Measurements from ENCODE around the gene TMEM52. TPM values are rescaled to one million over a fixed set of nuclear protein-coding genes. Genes with fewer than 3 reads are reported as not detected.

Gene TMEM52
- total RNA-seq, 2 donors from 2014 or later, result 0.64 to 1.5 TPM

DNA sequence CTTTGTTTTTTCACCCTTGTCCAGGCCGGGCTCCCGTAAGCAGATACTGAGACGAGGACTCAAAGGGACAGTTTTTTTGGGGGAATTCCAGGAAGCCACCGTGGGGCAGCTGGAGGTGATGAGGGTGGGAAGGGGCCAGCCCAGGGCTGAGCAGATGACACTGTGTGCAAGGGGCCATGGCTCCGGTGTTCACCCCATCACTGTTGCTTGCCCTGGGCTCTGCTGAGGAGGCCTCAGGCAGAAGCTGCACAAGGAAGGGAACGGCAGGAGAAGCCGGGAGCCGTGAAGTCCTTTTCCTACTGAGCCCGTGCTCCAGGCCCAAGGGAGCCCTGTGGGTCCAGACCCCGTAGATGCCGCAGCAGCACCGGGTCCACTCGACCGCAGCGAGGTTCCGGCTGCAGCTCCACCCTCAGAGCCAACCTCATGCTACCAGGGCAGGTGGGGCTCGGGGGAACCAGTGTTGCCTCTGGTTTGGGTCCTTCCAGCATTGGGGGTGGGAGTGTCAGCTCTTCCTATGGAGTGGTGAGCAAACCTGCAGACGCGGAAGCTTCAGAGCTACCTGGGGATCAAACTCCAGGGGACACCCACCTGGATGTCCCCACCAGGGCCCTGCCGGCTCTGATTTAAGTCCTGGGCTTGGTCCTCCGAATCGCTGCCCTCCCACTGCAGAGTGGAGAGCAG lies 8.3 kb downstream of the TMEM52 start:
- no peak for DNase-seq (ENCODE audit: low spot score in 2 of 2)
- no peak for ATAC-seq
- no peaks in the 10 kb centered on the region for H3K9me3 Mint-ChIP-seq
- H3K27ac Mint-ChIP-seq, result peak overlapping the region in 1 of 2 donors; percentile 90
- no peaks in the 10 kb centered on the region for H3K36me3 Mint-ChIP-seq

DNA sequence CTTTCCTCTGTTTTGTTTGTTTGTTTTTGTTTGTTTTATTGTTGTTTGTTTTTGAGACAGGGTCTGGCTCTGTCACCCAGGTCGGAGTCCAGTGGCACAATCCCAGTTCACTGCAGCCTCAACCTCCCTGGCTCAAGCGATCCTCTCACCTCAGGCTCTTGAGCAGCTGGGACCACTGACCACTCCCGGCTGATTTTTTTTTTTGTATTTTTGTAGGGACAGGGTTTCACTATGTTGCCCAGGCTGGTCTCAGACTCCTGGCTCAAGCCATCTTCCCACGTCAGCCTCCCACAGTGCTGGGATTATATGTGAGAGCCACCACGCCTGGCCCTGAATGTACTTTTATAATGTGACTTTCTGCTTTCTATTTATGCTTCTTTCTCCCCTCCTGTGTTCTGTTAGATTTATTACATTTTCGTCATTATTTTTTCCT lies 9.0 kb downstream of the TMEM52 start:
- no peaks in the 10 kb centered on the region for H3K9me3 Mint-ChIP-seq
- H3K27ac Mint-ChIP-seq, result peak overlapping the region; percentile 33 to 90
- DNase-seq (ENCODE audit: low spot score in 2 of 2) (no peak), ATAC-seq (no peak)
- no peaks in the 10 kb centered on the region for H3K36me3 Mint-ChIP-seq

DNA sequence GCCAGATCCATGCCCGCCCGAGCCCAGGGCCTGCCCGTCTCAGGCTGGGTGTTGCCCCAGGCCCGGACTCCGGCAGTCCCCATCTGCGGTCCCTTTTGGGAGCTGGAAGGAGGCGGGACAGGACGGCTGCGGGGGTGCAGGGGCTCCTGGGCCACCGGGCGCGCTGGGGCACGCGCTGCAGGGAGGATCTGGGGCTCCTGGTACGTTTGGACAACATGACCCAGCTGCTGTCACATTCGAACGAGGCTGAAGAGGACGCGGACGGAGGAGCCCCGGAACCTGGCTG lies 10.6 kb downstream of the TMEM52 start:
- no peak for DNase-seq (ENCODE audit: low spot score in 2 of 2)
- peak; percentile 9 to 12 for ATAC-seq

DNA sequence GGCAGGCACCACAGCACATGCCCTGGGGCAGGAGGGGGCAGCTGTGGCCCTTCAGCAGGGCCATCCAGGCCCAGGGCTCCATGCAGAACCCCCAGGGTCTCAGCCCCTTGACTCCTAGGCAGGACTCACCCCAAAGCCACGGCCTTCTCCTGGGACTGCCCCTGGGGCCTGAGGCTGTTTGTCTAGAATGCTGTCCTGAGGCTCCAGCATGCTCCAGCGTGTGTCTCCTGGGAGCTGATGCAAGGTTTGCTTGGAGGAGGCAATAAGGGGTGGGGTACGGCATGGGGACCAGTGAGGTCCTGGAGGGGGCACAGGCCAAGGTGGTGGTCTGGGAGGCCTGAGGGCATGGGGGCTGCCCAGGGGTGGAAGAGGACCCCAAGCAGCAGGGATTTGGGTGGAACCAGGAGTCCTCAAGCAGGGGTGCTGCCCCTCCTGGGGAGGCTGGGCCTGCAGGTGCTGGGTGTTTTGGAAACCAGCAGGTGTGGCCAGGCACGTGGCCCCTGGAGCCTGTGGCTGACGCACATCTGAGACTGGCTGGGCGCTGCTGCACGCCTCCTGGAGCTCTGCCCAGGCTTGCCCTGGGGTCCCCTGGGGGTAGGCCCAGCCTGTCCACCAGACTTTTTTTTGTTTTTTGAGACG lies 11.9 kb downstream of the TMEM52 start:
- no peak for DNase-seq (ENCODE audit: low spot score in 2 of 2)

More for the DNA sequence above, 10.6 kb downstream of the TMEM52 start:
- Mint-ChIP-seq H3K9me3 (no peaks in the 10 kb centered on the region), H3K36me3 (no peaks in the 10 kb centered on the region), H3K27ac (peak overlapping the region in 1 of 2 donors; percentile 81)

DNA sequence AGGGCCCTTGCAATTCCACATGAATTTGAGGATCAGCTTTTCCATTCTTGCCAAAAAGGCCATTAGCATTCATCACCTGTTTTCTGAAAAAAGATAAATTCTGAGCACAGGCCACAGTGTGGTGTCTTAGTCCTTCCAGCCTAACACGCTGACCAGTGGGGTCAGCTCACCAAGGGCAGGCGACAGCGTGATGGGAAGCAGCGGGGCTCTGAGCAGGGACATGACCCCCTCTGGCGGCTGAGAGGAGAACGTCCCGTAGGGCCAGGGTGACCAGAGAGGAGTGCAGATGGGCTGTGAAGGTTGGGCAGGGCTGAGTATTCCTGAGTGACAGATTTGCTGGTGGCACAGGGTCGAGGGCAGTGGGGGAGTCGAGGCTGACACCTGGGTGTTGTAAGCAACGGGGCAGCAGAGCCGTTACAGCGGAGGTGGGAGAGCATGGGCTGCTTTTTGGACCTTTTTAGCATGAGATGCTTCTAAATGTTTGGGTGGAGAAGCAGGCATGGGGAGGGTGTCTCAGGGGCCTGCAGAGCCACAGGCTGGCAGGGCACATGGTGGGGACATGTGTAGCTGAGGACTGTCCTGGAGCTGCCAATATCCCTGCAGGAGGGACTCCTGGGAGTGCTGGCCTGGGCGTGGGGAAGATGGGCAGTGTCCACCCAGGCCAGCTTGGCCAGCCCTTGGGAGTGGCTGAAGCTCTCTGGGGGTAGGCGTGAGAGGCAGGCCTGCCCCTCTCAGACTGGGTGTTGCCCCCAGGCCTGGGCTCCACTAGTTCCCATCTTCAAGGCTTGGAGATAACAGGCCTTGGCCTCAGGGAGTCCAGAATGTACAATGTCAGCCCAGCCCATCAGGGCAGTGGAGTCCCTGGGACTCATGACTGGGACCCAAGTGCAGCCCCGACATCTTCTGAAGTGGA lies 12.6 kb downstream of the TMEM52 start:
- no peaks in the 10 kb centered on the region for H3K9me3 Mint-ChIP-seq
- DNase-seq (ENCODE audit: low spot score in 2 of 2) (peak; percentile 78 to 81), ATAC-seq (peak; percentile 47 to 64)
- H3K27ac Mint-ChIP-seq, result peak overlapping the region in 1 of 2 donors; percentile 10
- H3K36me3 Mint-ChIP-seq, result no peaks in the 10 kb centered on the region

More for the DNA sequence above, 11.9 kb downstream of the TMEM52 start:
- no peak for ATAC-seq
- Mint-ChIP-seq H3K9me3 (no peaks in the 10 kb centered on the region), H3K27ac (peak overlapping the region in 1 of 2 donors; percentile 81), H3K36me3 (no peaks in the 10 kb centered on the region)

DNA sequence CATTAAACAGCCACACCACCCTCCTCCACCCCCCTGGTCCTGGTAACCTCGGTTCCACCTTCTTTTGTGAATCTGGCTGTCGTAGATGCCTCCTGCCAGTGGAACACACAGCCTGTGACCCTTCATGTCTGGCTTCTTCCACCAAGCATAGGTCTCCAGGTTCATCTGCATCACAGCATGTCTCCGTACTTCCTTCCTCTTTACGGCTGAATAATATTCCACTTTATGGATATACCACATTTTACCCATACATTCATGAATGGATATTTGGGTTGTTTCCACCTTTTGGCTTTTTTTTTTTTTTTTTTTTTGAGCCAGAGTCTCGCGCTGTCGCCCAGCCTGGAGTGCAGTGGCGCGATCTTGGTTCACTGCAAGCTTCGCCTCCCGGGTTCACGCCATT lies 15.9 kb downstream of the TMEM52 start:
- DNase-seq (ENCODE audit: low spot score in 2 of 2) (no peak), ATAC-seq (no peak)
- Mint-ChIP-seq H3K9me3 (no peaks in the 10 kb centered on the region), H3K27ac (no peak overlapping the region), H3K36me3 (no peaks in the 10 kb centered on the region)

DNA sequence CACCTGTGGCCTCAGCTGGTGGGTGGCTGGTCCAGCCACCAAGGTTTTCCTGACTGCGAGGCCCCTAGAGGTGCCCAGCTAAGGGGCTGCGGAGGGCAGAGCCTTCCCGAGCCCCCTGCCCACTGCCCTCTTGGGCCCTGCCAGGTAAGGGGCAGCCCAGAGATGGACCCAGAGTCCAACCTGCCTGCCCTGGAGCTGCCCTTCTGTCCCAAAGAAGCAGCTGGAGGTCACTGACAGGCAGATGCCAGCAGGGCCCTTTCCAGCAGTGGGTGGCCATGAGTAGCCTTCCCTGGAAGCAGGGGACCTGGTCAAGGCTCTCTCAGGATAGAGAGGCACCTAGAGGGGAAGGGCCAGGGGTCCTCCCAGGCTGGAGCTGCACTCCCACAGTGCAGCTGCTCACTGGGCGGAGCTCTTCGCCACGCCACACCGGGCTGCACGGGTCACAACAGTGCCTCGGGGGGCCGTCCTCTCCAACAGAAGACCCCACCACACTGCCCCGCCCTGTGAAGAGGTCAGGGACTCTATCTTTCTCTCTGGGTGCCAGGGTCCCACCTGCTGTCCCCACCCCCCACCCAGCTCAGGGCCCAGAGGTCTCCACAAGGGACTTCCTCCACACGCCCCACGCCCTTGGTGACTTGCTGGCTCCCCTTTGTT lies 17.3 kb downstream of the TMEM52 start:
- Mint-ChIP-seq H3K9me3 (no peaks in the 10 kb centered on the region), H3K36me3 (no peaks in the 10 kb centered on the region), H3K27ac (no peak overlapping the region)
- ATAC-seq, result no peak
- no peak for DNase-seq (ENCODE audit: low spot score in 2 of 2)

DNA sequence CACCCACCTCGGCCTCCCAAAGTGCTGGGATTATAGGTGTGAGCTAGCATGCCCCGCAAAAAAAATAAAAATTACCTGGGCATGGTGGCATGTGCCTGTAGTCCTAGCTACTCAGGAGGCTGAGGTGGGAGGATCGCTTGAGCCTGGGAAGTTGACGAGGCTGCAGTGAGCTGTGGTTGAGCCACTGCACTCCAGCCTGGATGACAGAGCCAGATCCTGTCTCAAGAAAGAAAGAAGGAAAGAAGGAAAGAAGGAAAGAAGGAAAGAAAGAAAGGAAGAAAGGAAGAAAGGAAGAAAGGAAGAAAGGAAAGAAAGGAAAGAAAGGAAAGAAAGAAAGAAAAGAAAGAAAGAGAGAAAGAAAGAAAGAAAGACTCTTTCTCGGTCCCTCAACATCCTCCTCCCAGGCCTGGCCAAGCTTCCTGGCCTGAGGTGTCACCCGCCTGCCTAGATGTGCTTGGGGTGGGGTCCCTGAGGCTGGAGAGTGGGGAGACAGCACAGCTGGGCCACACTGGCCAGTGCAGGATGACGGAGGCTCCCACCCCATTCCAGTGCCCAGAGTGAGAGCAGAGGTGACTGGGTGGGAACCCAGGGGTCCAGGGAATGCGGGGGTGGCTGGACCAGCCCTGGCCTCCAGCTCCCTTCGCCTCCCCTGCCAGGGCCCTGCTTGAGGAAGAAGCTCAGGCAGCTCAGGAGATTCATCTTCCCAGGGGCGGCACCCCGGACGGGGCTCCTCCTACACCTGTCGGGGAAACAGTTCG lies 18.0 kb downstream of the TMEM52 start:
- ATAC-seq, result no peak
- DNase-seq (ENCODE audit: low spot score in 2 of 2), result no peak
- Mint-ChIP-seq H3K27ac (peak overlapping the region in 1 of 2 donors; percentile 6), H3K9me3 (no peaks in the 10 kb centered on the region), H3K36me3 (no peaks in the 10 kb centered on the region)

DNA sequence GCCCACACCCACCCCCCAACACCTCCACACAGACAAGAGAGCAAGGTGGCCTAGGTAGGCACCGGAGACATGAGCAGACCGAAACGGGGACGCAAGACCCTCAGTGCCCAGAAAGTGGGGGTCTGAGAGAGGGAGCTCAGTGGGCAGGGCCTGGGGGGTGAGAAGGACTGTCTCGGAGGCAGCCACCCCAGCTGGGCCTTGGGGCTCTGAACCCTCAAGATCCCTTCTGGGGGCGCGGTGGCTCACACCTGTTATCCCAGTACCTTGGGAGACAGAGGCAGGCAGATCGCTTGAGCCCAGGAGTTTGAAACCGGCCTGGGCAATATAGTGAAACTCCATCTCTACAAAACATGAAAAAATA lies 19.1 kb downstream of the TMEM52 start:
- Mint-ChIP-seq H3K36me3 (no peaks in the 10 kb centered on the region), H3K9me3 (no peaks in the 10 kb centered on the region), H3K27ac (no peak overlapping the region)
- DNase-seq (ENCODE audit: low spot score in 2 of 2) (no peak), ATAC-seq (no peak)

DNA sequence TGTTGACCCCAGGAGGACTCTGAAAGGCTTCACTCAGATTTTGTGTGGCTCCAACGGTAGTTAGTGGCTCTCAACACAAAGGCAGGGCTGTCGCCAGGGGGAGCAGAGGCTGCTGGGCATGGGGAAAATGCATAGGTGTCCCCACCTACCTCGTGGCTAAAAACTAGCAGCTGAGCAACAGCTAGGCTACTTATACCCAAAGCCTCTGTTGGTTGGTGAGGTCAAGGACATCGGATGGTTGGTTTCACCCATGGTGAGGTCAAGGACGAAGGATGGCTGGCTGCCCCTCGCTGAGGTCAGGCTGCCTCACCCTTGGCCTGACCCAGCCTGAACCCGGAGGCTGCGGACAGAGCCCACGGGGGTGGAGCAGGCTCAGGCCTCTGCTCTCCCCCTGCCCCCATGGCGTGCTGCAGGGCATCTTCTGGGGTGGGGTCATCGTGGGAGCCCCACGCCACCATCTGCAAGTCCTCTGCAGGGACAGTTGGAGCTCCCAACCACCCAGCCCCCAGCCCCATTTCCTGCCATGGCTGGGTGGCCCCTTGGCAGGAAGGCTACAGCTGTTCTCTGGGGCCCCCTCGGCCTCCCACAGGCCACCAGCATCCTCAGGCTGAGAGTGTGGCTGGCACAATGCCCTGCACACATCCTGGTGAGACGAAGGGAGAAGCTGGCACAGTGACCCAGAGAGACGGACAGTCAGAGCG lies 19.7 kb downstream of the TMEM52 start:
- DNase-seq (ENCODE audit: low spot score in 2 of 2), result no peak
- Mint-ChIP-seq H3K36me3 (no peaks in the 10 kb centered on the region), H3K27ac (no peak overlapping the region), H3K9me3 (no peaks in the 10 kb centered on the region)
- peak in 1 of 2 donors; percentile 59 for ATAC-seq

DNA sequence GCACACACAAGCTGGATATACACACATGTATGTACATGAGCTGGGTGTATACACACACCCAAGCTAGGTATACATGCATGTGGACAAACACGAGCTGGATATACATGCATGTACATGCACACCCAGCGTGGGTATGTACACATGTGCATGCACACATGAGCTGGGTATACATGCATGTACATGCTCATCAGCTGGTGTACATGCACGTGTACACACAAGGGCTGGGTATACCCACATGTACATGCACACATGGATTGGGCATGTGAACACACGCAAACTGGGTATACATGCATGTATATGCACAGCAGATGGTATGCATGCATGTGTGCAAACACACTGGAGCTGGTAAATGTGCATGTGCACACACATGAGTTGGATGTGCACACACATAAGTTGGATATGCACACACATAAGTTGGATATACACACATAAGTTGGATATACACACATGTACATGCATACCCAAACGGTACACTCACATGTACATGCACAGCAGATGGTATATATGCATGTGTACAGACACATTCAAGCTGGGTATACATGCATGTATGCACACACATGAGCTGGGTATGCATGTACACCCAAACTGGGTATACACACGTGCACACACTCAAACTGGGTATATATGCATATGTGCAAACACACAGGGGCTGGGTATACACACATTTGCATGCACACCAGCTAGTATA lies 20.7 kb downstream of the TMEM52 start:
- no peaks in the 10 kb centered on the region for H3K9me3 Mint-ChIP-seq
- no peak for ATAC-seq
- H3K27ac Mint-ChIP-seq, result no peak overlapping the region
- no peak for DNase-seq (ENCODE audit: low spot score in 2 of 2)
- H3K36me3 Mint-ChIP-seq, result no peaks in the 10 kb centered on the region

DNA sequence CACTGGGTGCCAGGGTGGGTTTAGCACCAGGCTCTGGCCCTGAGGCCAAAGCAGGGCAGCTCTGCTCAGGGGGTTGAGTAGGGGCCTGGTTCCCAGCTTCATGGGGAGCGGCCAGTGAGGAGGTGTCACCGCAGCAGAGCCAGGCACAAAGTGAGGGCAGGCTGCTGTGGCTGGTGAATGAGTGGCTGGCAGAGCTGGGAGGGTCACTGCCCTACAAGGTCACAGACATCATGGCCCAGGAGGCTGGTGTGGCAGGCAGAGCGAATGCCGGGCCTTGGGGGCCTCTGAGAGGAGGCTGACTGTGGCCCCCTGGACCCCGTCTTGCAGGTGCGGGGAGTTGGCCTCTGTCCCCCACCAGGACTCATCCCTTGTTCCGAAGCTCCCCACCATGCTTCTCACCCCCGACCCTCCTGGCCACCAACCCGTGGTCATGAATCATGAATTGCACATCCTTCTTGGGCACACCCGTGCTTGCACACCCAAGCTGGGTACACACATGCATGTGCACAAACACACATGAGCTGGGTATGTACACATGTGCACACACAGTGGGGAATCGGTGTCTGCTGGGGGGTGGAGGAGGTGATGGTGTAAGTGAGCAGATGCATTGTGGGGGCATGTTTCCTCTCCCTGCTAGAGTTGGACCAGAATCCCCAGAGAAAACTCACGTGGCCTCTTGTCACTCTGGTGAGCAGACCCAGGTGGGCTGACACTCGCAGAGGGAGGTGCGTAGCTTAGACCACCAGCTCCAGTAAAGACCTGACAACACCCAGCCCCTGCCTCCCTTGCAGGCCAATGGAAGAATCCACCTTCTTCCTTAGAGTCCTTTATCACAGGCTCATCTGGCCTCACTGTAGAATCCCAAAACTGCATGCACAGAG lies 23.4 kb downstream of the TMEM52 start:
- peaks cover 7 to 8% of the 10 kb centered on the region in 2 donors for H3K36me3 Mint-ChIP-seq
- no peak for ATAC-seq
- no peak for DNase-seq (ENCODE audit: low spot score in 2 of 2)
- H3K27ac Mint-ChIP-seq, result no peak overlapping the region
- no peaks in the 10 kb centered on the region for H3K9me3 Mint-ChIP-seq

DNA sequence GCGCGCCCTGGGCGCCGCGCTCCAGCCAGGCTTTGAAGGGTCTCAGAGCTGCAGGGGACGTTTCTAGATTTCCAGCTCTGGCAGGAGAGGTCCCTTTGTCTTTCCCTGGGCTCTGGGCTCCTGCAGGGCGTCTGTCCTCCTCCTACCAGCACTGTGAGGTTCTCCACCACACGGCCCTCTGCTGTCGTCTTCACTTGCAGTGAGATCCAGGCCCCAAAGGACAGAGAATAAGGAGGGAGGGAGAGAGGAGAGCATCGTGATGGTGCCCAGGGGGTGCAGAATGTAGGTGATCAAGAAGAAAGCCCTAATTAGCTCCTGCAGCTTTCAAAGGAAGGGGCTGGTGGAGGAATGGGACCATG lies 24.0 kb downstream of the TMEM52 start:
- H3K9me3 Mint-ChIP-seq, result no peaks in the 10 kb centered on the region
- peaks cover 7 to 8% of the 10 kb centered on the region in 2 donors for H3K36me3 Mint-ChIP-seq
- ATAC-seq (no peak), DNase-seq (ENCODE audit: low spot score in 2 of 2) (no peak)
- H3K27ac Mint-ChIP-seq, result no peak overlapping the region

DNA sequence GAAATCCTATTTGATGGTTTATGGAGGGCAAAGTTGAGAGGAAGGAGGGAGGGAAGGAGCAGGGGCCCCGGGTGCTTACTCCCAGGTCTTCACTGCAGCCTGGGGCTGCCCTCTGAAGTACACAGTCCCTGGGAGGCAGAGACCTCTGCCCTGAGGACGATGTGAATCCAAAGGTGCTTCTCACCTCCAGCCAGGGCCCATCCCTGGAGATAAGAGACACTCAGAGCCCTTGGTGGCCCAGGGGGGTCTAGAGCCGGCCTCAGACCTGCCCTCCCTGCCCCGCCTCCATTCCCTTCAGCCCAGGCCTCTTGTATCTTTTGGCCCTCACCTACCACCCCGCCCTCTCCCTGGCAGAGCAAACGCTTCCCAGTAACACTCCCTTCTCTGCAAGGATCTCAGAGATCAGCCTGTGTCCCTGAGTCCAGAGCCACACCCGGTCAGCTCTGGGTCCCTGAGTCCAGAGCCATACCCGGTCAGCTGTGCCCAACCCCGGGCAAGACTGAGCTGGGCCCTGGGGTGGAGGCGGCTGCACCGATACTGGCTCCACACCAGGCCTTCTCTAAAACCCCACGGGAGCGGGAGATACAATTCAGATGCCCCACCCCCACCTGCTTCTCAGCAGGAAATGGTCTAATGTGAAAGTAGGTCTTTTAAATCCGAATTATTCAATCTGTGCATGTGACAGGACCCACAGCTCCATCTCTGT lies 24.6 kb downstream of the TMEM52 start:
- ATAC-seq (no peak), DNase-seq (ENCODE audit: low spot score in 2 of 2) (no peak)
- Mint-ChIP-seq H3K9me3 (no peaks in the 10 kb centered on the region), H3K27ac (peak overlapping the region in 1 of 2 donors; percentile 79), H3K36me3 (peaks cover 8 to 9% of the 10 kb centered on the region in 2 donors)

Data from activated naive CD4-positive, alpha-beta T cell treated with anti-CD3 and anti-CD28 coated beads, Interleukin-2, amount 50 U/mL, for 72 hours (primary cell).